Suprapubic skin (tissue), 4 donors: ENCODE data around the gene ORMDL3. TPM values are rescaled to one million over a fixed set of nuclear protein-coding genes. Genes with fewer than 3 reads are reported as not detected.
A peak's percentile ranks its signal among the peaks of the same experiment; 100 is the strongest.

Experiments used
- DNase-seq, 2 donors: peaks; one replicate each; pipeline ENCODE4 v3.0.0-alpha.2; 2019; ENCODE audit warnings: low spot score in 2 of 2
- H3K27ac ChIP-seq: fragments of 200-600 bp; sonication (generic); one replicate; pipeline ENCODE4 v1.5.1; 2019
- H3K27me3 ChIP-seq: fragments of 200-600 bp; sonication (generic); one replicate; pipeline ENCODE4 v1.5.1; 2019
- H3K36me3 ChIP-seq: fragments of 200-600 bp; sonication (generic); one replicate; pipeline ENCODE4 v1.5.1; 2019
- H3K4me1 ChIP-seq: fragments of 200-600 bp; sonication (generic); one replicate; pipeline ENCODE4 v1.5.1; 2019
- H3K4me3 ChIP-seq: fragments of 200-600 bp; sonication (generic); one replicate; pipeline ENCODE4 v1.5.1; 2019; ENCODE audit warnings: mild to moderate bottlenecking
- H3K9me3 ChIP-seq: fragments of 200-600 bp; sonication (generic); one replicate; pipeline ENCODE4 v1.5.1; 2019
- EP300 ChIP-seq: sonication (generic); formaldehyde crosslinking; IDR thresholded peaks from one replicate; pipeline ENCODE4 v1.6.1; 2017; ENCODE audit warnings: antibody characterized with exemption
- POLR2A ChIP-seq, 2 donors: fragments of 450-650 bp; IDR thresholded peaks; one replicate each; pipeline ENCODE4 v1.6.1; 2017; ENCODE audit warnings: antibody characterized with exemption in 2 of 2, mild to moderate bottlenecking in 2 of 2, moderate library complexity in 2 of 2
- POLR2AphosphoS5 ChIP-seq, 3 donors: sonication (generic); formaldehyde crosslinking; IDR thresholded peaks; one replicate each; pipeline ENCODE4 v1.6.1; 2017; ENCODE audit warnings: antibody characterized with exemption in 3 of 3
- WGBS: methylation state at CpG from one replicate; pipeline ENCODE4 v1.1.5; 2018; 5-methylcytosine and 5-hydroxymethylcytosine counted together
- total RNA-seq, 4 donors: library from RNA; depleted of rRNA; stranded (reverse); fragments of >200 nt; gene quantifications; one replicate each; pipeline ENCODE4 v1.1.0, GENCODE V29; 2016
- TF ChIP-seq, protein P1 (sequence below), 2 donors: fragments of 200-600 bp in 1 of 2; fragments of 450-650 bp in 1 of 2; sonication (generic) in 1 of 2; IDR thresholded peaks; one replicate each; pipeline ENCODE4 v1.5.1; 2016 to 2019; ENCODE audit warnings: antibody characterized with exemption in 2 of 2, mild to moderate bottlenecking in 1 of 2, moderate library complexity in 1 of 2

Gene ORMDL3
- total RNA-seq, 4 donors from 2014 or later = 57.7 to 91.3 (median 77.9) TPM

DNA sequence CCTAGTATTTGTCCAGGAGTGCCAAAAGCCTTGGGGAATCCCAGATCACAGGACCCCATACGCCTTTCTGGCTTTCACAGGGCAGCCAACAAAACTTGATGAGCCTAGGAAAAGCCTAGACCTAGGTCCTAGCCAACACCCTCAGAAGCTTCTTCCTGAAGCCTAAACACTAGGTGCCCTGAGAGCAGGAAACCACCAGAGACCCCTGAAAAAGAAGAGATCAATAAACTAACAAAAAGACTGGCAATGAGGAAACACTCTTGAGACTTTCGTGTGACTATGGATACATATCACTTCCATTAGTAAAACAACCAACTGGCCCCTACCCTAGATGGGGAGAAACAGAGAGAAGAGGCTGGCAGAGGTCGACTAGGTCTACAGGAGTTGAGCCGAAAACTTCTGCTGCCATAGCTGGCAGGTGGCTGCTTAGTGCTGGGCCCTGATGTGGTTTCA is 1.2 kb downstream of the ORMDL3 start:
- Histone ChIP-seq H3K9me3 (no peaks in the 10 kb centered on the region), H3K4me1 (peaks cover 54% of the 10 kb centered on the region), H3K36me3 (peaks cover 29% of the 10 kb centered on the region), H3K4me3 (peak overlapping the region; percentile 95), H3K27ac (no peak overlapping the region), H3K27me3 (no peaks in the 10 kb centered on the region)
- TF ChIP-seq EP300 = no peak
- TF ChIP-seq, protein P1, sequence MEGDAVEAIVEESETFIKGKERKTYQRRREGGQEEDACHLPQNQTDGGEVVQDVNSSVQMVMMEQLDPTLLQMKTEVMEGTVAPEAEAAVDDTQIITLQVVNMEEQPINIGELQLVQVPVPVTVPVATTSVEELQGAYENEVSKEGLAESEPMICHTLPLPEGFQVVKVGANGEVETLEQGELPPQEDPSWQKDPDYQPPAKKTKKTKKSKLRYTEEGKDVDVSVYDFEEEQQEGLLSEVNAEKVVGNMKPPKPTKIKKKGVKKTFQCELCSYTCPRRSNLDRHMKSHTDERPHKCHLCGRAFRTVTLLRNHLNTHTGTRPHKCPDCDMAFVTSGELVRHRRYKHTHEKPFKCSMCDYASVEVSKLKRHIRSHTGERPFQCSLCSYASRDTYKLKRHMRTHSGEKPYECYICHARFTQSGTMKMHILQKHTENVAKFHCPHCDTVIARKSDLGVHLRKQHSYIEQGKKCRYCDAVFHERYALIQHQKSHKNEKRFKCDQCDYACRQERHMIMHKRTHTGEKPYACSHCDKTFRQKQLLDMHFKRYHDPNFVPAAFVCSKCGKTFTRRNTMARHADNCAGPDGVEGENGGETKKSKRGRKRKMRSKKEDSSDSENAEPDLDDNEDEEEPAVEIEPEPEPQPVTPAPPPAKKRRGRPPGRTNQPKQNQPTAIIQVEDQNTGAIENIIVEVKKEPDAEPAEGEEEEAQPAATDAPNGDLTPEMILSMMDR (IDR thresholded peaks at IDR 0.05) = no peak
- no peak for TF ChIP-seq POLR2A (IDR thresholded peaks at IDR 0.05)
- TF ChIP-seq POLR2AphosphoS5 (IDR thresholded peaks at IDR 0.05) = no peak
- 39% methylated on average over 4 of the region's 4 CpGs for whole genome bisulfite sequencing
- DNase-seq = no peak

DNA sequence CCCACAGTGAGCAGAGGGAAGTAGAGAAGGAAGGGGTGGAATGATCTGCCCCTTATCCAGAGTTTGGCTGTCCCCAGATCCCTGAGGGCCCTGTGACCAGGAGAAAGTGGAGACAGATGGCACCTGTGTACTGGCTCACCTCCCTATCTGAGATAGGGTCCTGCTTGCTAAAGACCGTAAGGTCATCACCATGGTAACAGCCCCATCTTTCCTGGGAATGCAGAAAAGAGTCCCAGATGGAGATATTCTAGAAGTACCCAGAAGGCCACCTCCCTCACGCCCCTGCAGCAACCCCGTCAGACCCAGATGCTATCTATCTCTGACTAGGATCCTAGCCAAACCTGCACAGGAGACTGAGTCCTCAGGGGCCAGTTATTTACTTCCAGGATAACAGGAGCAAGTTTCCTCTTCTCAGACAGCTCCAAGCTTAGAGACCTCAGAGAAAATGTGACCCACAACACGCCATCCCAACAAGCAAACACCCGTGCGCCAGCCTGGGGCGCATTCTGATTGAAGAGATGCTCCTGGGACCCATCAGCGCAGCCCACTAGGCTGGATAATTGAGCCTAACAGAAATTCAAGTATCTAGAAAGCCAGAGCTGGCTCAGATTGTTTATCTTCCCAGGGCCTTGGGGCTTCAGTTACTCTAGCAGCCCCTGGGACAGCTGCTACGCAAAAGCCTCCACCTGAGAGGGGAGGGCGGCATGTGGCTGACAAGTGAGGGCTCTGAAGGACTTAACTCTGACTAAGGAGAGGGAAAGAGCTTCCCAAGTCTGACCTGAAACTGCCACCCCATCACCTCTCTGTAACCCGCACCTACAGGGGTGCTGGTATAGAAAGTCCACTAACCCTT is 1.9 kb downstream of the ORMDL3 start:
- Histone ChIP-seq H3K27ac (no peak overlapping the region), H3K4me3 (peak overlapping the region; percentile 95), H3K36me3 (peaks cover 36% of the 10 kb centered on the region), H3K9me3 (no peaks in the 10 kb centered on the region), H3K27me3 (no peaks in the 10 kb centered on the region), H3K4me1 (peaks cover 54% of the 10 kb centered on the region)
- no peak for DNase-seq
- TF ChIP-seq EP300 (no peak), POLR2A (IDR thresholded peaks at IDR 0.05) (no peak), POLR2AphosphoS5 (IDR thresholded peaks at IDR 0.05) (no peak)
- TF ChIP-seq, protein P1 (IDR thresholded peaks at IDR 0.05) = no peak
- 69% methylated on average over 11 of the region's 11 CpGs for WGBS

DNA sequence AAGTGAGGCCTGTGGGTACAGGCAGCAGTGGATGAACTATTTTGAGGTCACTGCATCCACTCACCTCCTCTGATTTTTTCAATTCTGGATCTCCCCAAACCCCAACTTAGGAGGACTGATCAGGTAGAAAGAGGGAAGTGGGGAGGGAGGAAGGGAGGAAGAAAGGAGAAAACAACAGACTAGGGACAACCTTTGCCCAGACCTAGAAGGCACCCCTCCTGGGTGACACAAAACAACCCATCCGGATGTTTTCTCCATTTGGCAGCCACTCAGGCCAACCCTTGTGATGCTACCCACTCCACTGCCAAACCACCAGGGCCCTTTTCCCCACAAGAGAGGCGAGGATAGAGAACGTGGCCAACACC is 2.7 kb downstream of the ORMDL3 start:
- no peak for TF ChIP-seq POLR2AphosphoS5 (IDR thresholded peaks at IDR 0.05)
- TF ChIP-seq, protein P1 (IDR thresholded peaks at IDR 0.05) = no peak
- TF ChIP-seq EP300 = no peak
- no peak for TF ChIP-seq POLR2A (IDR thresholded peaks at IDR 0.05)
- H3K36me3 ChIP-seq = peaks cover 38% of the 10 kb centered on the region
- peaks cover 52% of the 10 kb centered on the region for H3K4me1 ChIP-seq
- no peaks in the 10 kb centered on the region for H3K9me3 ChIP-seq
- H3K27ac ChIP-seq = no peak overlapping the region
- no peak overlapping the region for H3K4me3 ChIP-seq
- DNase-seq = no peak
- 66% methylated on average over 3 of the region's 3 CpGs for WGBS
- H3K27me3 ChIP-seq = no peaks in the 10 kb centered on the region

DNA sequence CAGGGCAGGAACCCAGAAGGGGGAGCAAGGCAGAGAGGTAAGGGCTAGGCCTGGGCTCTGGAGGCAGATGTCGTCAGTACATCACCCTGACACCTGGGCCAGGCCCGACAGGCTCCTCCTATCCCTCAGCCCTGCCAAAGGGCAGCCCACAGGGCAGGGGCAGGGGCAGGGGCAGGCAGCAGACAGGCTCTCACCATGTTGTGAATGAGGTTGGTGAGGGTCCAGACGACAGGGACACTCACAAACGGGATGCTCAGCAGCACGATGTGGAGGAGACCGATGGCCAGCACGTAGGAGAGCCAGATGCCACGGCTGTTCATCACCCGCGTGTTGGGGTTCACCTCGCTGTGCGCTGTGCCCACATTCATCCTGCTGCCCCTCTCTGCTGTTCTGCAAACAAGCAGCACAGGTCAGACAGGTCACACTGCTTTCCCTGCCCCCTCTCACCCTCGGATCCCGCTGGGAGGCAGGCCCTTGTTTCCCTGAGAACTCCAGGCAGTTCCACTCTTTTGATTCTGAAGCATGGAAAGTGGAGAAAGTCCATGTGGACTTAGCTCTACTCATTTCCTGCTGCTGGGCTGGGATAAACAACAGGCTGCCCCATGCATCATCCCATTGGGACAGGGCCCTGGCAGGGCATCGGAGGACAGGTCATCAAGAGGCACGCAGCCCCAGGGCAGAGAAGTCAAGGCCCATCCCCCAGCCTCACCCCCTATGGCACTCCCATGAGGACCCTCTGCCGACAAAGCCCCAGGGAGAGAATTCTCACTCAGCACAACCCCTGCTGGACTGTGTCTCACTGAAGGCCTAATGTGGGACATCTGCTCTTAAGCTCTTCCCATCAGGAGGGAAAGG is 3.3 kb downstream of the ORMDL3 start:
- Histone ChIP-seq H3K4me1 (peaks cover 46% of the 10 kb centered on the region), H3K9me3 (no peaks in the 10 kb centered on the region), H3K27ac (no peak overlapping the region), H3K27me3 (no peaks in the 10 kb centered on the region), H3K36me3 (peaks cover 42% of the 10 kb centered on the region), H3K4me3 (no peak overlapping the region)
- no peak for TF ChIP-seq POLR2A (IDR thresholded peaks at IDR 0.05)
- TF ChIP-seq, protein P1 (IDR thresholded peaks at IDR 0.05) = no peak
- no peak for TF ChIP-seq EP300
- no peak for TF ChIP-seq POLR2AphosphoS5 (IDR thresholded peaks at IDR 0.05)
- 68% methylated on average over 12 of the region's 17 CpGs for WGBS
- no peak for DNase-seq

DNA sequence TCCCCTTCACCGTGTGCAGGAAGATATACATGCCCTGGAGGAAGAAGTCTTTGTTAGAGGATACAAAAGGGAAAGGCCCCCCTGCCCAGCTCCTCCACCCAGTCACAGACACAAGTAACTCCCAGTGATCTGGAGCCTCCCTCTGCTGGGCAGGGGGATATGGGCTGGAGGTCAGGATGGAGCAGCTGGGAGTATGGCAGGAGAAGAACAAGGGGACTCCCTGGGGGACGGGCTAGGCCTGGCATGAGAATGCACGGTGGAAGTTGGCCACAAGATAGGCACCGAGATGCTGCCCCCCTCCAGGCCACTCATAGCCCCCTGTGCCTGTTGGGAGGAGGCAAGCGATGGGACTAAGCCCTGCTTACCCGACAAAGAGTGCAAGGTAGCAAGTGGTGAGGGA is 4.2 kb downstream of the ORMDL3 start:
- Histone ChIP-seq H3K9me3 (no peaks in the 10 kb centered on the region), H3K27ac (no peak overlapping the region), H3K4me3 (no peak overlapping the region), H3K36me3 (peaks cover 44% of the 10 kb centered on the region), H3K4me1 (peaks cover 38% of the 10 kb centered on the region), H3K27me3 (no peaks in the 10 kb centered on the region)
- 84% methylated on average over 6 of the region's 6 CpGs for WGBS
- TF ChIP-seq, protein P1 (IDR thresholded peaks at IDR 0.05) = no peak
- TF ChIP-seq EP300 (no peak), POLR2A (IDR thresholded peaks at IDR 0.05) (no peak), POLR2AphosphoS5 (IDR thresholded peaks at IDR 0.05) (no peak)
- DNase-seq = no peak
